Stomach (tissue), 9 donors: ENCODE data around the gene MAGEA8. TPM values are rescaled to one million over a fixed set of nuclear protein-coding genes. Genes with fewer than 3 reads are reported as not detected.
"Not testable (repeated sequence)": the region's sequence is repeated elsewhere in the genome, so short reads cannot be mapped to it uniquely, and the experiment has no call there.

ENCODE experiments used
- DNase-seq, 2 donors: peaks; one replicate each; pipeline versions ENCODE4 v3.0.0 to v3.0.0-alpha.2; 2013 to 2019
- H3K27ac ChIP-seq, 5 donors: fragments of 200-600 bp in 4 of 5; sonication (generic) in 4 of 5; one replicate each; pipeline ENCODE4 v1.5.1; 2013 to 2019; ENCODE audit warnings: mild to moderate bottlenecking in 1 of 5, moderate library complexity in 1 of 5
- H3K27me3 ChIP-seq, 3 donors: fragments of 200-600 bp; sonication (generic); one replicate each; pipeline ENCODE4 v1.5.1; 2017 to 2019; ENCODE audit warnings: mixed run types in 1 of 3
- H3K36me3 ChIP-seq, 4 donors: fragments of 200-600 bp; sonication (generic); 1 replicate in 3 of 4; 2 replicates in 1 of 4; pipeline ENCODE4 v1.5.1; 2016 to 2019
- H3K4me1 ChIP-seq, 4 donors: fragments of 200-600 bp; sonication (generic); one replicate each; pipeline ENCODE4 v1.5.1; 2016 to 2019
- H3K4me3 ChIP-seq, 4 donors: fragments of 200-600 bp; sonication (generic) in 3 of 4; one replicate each; pipeline ENCODE4 v1.5.1; 2016 to 2019; ENCODE audit warnings: mild to moderate bottlenecking in 1 of 4
- H3K9me3 ChIP-seq, 4 donors: fragments of 200-600 bp; sonication (generic); one replicate each; pipeline ENCODE4 v1.5.1; 2016 to 2019
- WGBS, 5 donors: extraction: QIAGEN DNeasy Blood & Tissue Kit in 3 of 5; methylation state at CpG; one replicate each; pipeline versions ENCODE4 v1.1.5 to v1.1.7; 2013 to 2018; 5-methylcytosine and 5-hydroxymethylcytosine counted together
- intact Hi-C: fragments of 100-400 bp; cut with DNase I; formaldehyde crosslinking; loops from one replicate; pipeline ENCODE4 v1.15.1; 2023; ENCODE audit warnings: low total_unique reads
- polyA plus RNA-seq, 3 donors: library from polyadenylated mRNA; stranded (reverse); fragments of 200-250 nt; gene quantifications; one replicate each; pipeline ENCODE4 v1.2.3, GENCODE V29; 2013
- total RNA-seq, 5 donors: library from RNA; depleted of rRNA; stranded (reverse); fragments of >200 nt; gene quantifications; one replicate each; pipeline versions ENCODE4 v1.1.0 to v1.2.3, GENCODE V29; 2014 to 2016
- donor health status: healthy with polysubstance abuse.
- donor health status: Bipolar disorder and iron deficiency.
- donor health status: healthy.

Gene MAGEA8
- total and polyA plus RNA-seq, 8 donors, result not detected

GRCh38 chrX:149931355-149931754 is 50.4 kb downstream of the MAGEA8 start:
- 41 to 70% (median 50%) methylated on average over 1 to 2 of the region's 4 CpGs for WGBS, 5 donors
- H3K27me3 ChIP-seq, H3K4me3 ChIP-seq, H3K4me1 ChIP-seq, H3K9me3 ChIP-seq, H3K27ac ChIP-seq, DNase-seq, intact Hi-C loops: not testable (repeated sequence)
- peaks cover 0 to 13% (median 8%) of the 10 kb centered on the region in 4 donors for H3K36me3 ChIP-seq

GRCh38 chrX:149932150-149932549 is 51.2 kb downstream of the MAGEA8 start:
- H3K27me3 ChIP-seq, DNase-seq, intact Hi-C loops, H3K9me3 ChIP-seq, H3K4me3 ChIP-seq, H3K27ac ChIP-seq, H3K4me1 ChIP-seq: not testable (repeated sequence)
- WGBS, 5 donors, result 39 to 86% (median 75%) methylated on average over 2 of the region's 2 CpGs; no CpG with 5 or more reads in 1 of the 5 donors
- H3K36me3 ChIP-seq, result peaks cover 0 to 13% (median 8%) of the 10 kb centered on the region in 4 donors

- H3K4me3 ChIP-seq, DNase-seq, intact Hi-C loops, H3K27me3 ChIP-seq, H3K9me3 ChIP-seq, H3K4me1 ChIP-seq, H3K27ac ChIP-seq: not testable (repeated sequence)
- WGBS, 5 donors, result 86 to 100% (median 90%) methylated on average over 1 of the region's 5 CpGs; no CpG with 5 or more reads in 2 of the 5 donors
- H3K36me3 ChIP-seq, result peaks cover 0 to 13% (median 8%) of the 10 kb centered on the region in 4 donors
Measured at GRCh38 chrX:149932970-149933369, 52.0 kb downstream of the MAGEA8 start.

- intact Hi-C loops, H3K9me3 ChIP-seq, H3K27me3 ChIP-seq, DNase-seq, H3K27ac ChIP-seq, H3K4me3 ChIP-seq, H3K4me1 ChIP-seq: not testable (repeated sequence)
- H3K36me3 ChIP-seq, result peaks cover 0 to 13% (median 8%) of the 10 kb centered on the region in 4 donors
- WGBS, 5 donors, result 71 to 92% (median 88%) methylated on average over 10 to 17 of the region's 21 CpGs
Measured at GRCh38 chrX:149933547-149933946, 52.6 kb downstream of the MAGEA8 start.

Other genes with a start within 250 kb of the MAGEA8 start
- gene TMEM185A, start 249.4 kb upstream of the MAGEA8 start, total RNA-seq, result 10 to 100 TPM in 4 of 5 donors, 1 to 10 TPM in 1; 7.6 to 22.0 (median 18.7) TPM
- 10 to 100 TPM in 1 of 3 donors, 1 to 10 TPM in 2; 3.5 to 12.1 (median 9.6) TPM for gene TMEM185A, start 249.4 kb upstream of the MAGEA8 start, polyA plus RNA-seq
- not detected for gene MAGEA11, start 169.1 kb upstream of the MAGEA8 start, total RNA-seq
- not detected for gene MAGEA11, start 169.1 kb upstream of the MAGEA8 start, polyA plus RNA-seq
- gene HSFX1, start 107.1 kb upstream of the MAGEA8 start, total RNA-seq, result 1 to 10 TPM in 1 of 5 donors, under 1 TPM in 1, not detected in 3; 0.37 to 1.3 TPM
- gene HSFX1, start 107.1 kb upstream of the MAGEA8 start, polyA plus RNA-seq, result not detected
- gene MAGEA9, start 99.3 kb upstream of the MAGEA8 start, total RNA-seq, result not detected
- not detected for gene MAGEA9, start 99.3 kb upstream of the MAGEA8 start, polyA plus RNA-seq
- not detected for gene HSFX4, start 48.4 kb downstream of the MAGEA8 start, total RNA-seq
- not detected for gene HSFX4, start 48.4 kb downstream of the MAGEA8 start, polyA plus RNA-seq
- gene EOLA2, start 57.3 kb downstream of the MAGEA8 start, total RNA-seq, result 100 to 1,000 TPM in 1 of 5 donors, 10 to 100 TPM in 2, 1 to 10 TPM in 2; 4.9 to 106 (median 23.7) TPM
- gene EOLA2, start 57.3 kb downstream of the MAGEA8 start, polyA plus RNA-seq, result 10 to 100 TPM; 21.0 to 28.1 (median 22.0) TPM